HG02763 (cell line): ENCODE results near the gene DECR2.
A peak's percentile ranks its signal among the peaks of the same experiment; 100 is the strongest.
"Not testable (repeated sequence)": the region's sequence is repeated elsewhere in the genome, so short reads cannot be mapped to it uniquely, and the experiment has no call there.

ENCODE experiments used
- ATAC-seq: cut with Tn5 transposase; IDR thresholded peaks from one replicate; pipeline ENCODE4 v1.9.1; 2021; ENCODE audit warnings: mild to moderate bottlenecking, moderate library complexity; ENCODE audit not compliant: unreplicated experiment

The DECR2 gene

DNA sequence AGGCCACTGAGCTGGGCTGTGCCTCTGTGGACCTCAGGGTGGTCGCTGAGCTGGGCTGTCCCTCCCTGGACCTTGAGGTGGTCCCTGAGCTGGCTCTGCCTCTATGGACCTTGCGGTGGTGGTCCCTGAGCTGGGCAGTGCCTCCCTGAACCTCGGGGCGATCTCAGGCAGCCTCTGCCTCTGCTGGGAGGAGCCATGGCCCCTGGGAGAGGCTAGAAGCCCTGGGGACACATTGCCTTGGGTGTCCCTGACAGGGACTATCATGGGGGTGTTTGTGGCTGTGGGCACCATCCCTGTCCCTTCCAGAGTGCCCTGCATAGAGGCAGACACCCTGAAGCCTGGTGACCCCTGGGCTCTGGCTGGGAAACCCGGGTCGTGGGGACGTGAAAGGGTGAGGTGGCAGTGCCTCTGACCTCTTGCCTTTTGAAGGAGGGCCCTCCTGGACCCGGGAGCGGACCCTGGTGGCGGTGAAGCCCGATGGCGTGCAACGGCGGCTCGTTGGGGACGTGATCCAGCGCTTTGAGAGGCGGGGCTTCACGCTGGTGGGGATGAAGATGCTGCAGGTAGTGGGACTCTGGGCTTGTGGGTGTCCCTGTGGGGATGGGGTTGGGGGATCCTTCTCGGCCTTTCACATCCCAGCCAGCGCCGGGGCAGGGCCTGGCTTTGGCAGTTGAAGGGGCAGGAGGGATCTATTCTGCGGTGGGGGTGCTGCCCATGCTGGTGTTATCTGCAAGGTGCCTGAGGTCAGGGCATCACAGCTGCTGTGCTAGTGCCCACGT is 2.9 kb upstream of the DECR2 start:
- no peak for ATAC-seq

GRCh38 chr16:399340-400019 is 2.2 kb upstream of the DECR2 start:
- ATAC-seq = no peak

- ATAC-seq = no peak
These were observed 1.6 kb upstream of the DECR2 start for GRCh38 chr16:400061-400591.

DNA sequence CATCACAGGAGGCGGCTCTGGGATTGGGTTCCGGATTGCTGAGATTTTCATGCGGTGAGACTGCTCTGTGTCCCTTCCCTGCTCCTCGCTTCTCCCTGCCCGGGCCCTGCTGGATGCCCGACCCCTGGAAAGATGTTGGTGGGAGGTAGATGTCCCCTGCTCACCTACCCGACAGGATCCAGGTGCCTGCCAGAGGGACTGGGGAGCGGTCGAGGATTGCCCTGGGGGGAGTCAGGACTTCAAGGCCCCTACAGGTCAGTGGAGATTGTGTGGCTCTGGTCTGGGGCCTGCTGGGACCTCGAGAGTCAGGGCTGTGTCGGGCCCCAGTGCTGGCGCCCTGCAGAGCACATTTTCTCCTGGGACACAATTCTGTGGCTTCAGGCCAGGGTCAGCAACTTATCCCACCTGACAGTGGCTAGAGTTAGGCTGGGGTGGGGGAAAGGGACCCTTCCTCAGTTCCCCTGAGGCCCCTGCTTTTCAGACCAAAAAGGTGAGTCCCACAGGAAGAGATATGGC is 3.3 kb downstream of the DECR2 start:
- no peak for ATAC-seq

GRCh38 chr16:405548-406506 is 4.1 kb downstream of the DECR2 start:
- ATAC-seq = no peak

DNA sequence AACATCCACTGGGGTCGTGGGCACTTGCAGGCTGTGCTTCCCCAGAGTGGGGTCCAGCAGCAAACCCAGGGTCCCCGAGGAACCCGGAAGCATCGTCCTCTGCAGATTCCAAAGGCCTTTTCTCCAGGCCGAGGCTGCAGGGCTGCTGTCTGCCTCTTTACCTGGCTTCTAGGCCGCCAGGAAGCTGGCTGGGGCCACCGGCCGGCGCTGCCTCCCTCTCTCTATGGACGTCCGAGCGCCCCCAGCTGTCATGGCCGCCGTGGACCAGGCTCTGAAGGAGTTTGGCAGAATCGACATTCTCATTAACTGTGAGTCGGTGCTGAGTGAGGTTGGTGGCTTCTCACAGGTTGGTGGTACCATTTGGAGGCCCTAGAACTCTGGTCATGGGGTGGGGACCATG is 5.6 kb downstream of the DECR2 start:
- no peak for ATAC-seq

DNA sequence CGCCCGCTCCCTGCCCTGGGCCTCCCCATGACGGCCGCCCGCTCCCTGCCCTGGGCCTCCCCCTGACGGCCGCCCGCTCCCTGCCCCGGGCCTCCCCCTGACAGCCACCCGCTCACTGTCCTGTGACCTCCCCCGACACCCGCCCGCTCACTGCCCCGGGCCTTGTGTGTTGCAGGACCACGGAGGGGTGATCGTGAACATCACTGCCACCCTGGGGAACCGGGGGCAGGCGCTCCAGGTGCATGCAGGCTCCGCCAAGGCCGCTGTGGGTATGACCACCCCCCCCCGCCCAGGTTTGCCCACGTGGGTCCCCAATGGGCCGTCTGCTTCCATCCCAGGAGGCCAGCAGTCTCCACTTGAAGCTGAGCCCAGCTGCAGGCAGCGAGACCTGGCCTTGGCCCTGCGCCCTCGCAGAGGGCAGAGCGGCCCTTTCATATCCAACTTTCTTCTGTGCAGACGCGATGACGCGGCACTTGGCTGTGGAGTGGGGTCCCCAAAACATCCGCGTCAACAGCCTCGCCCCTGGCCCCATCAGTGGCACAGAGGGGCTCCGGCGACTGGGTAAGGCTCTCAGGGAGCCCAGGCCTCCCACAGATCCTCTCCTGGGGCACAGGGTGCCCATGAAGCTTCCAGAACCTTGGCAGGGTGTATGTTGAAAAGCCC is 9.0 kb downstream of the DECR2 start:
- no peak for ATAC-seq

DNA sequence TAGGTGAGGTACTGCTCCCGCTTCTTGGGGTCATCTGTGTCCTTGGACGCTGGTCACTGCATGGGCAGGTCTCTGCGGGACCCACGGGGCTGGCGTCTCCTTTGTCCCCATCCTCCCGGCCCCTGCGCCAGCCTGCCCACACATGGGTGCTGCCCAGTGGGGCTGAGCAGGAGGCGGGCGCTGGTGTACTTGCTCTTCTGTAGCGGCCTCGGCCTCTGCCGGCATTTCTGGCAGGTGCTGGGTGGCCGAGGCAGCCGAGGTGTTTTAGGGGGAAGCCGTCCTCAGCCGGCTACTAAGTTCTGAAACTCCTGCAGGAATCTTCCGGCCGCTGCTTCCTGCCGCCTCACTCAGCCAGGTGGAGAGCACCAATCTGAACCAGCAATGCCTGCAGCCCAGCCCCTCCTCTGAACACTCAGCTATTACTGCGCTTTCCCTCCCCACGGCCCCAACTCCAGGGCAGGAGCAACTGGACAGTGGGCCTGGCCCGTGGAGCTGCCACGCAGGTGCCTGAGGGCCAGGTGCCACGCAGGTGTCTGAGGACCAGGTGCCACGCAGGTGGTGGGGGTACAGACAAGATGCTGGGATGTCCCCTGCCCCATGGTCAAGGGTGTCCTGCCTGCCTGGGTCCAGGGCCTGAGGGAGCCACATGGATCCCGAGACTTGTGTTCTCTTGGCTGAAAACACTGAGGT is 10.0 kb downstream of the DECR2 start:
- no peak for ATAC-seq

- no peak for ATAC-seq
These were observed 12.9 kb downstream of the DECR2 start for GRCh38 chr16:414395-415169.

- not testable (repeated sequence) for ATAC-seq
These were observed 13.4 kb downstream of the DECR2 start for GRCh38 chr16:415170-415498.

- not testable (repeated sequence) for ATAC-seq
These were observed 20.5 kb downstream of the DECR2 start for GRCh38 chr16:422179-422578.

DNA sequence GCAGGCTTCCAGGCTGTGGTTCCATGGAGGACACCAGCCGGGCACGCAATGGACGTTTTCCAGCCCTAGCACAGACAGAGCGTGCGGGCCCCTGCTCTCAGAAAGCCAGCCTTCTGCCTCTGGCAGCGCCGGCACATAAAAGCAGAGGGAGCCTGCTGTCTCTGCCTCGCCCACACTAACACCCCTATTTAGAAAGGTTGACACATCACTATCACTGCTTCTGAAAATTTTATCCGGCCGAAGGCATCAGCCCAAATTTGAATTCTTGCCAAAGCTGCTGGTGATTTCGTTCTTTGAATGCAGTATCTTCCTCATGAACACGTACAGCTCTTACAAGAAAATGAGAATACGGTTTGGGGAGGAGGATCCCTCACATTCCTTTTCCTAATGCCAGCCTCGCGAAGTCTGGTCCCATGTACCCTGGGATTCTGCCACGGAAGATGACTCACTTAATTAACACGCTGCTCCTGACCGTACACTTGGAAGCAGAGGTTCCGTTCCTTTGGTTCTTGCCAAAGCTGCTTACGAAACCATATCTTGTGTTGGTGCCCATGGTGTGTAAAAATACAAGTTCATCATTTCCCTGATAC is 22.4 kb downstream of the DECR2 start:
- ATAC-seq = no peak

DNA sequence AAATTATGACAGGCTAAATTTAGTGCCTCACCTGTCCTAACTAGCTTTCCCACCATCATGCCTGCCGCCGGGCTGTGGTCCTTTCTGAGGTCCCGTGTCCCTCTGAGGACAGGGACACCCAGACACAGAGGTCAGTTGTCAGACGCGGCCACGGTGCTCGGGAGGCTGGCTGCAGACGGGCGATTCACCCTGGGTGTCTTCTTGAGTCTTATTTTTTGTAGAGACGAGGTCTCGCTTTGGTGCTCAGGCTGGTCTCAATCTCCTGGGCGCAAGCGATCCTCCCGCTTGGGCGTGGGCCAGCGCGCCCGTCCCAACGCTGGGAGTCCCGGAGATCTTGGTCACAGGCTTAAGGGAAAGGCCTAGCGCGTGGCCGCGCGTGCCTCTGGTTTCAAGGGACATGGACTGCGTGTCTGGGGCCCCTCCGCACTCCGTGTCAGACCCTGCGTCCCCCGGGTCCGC is 23.0 kb downstream of the DECR2 start:
- no peak for ATAC-seq

DNA sequence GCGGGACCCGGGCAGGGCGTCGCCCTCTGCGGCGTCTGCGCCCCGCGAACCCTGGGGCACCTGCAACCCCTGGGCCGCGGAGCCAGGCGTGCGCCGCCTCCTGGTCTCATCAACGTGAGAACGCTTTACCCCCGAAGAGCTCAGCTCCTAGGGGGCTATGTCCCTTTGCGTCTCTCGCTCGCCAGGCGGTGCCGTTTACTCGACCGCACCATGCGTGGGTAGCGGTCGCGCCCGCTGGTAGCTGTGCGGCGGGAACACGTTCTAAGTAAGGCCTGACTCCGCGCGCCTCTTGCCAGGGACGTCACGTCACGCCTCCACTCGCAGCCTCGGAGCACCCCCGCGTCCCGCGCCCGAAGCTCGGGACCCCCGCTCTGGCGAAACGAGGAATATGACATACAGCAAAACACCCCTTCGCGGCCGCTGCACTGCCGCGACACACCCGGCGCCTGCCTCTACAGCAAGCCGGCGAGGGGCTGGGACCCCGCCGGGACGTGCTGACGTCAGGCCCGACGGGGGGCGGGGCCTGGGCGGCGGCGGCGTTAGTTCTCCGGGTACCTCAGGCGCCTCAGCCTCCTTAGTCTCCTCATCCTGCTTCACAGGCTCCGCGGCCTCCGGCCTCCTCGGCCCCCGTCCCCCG is 23.5 kb downstream of the DECR2 start, which contains the start of gene RAB11FIP3:
RAB11FIP3 (plus strand) TSS at position 568 of the 637 bp plus-strand sequence. CDS start 358 bp downstream, outside the sequence.
- ATAC-seq = peak; percentile 74

DNA sequence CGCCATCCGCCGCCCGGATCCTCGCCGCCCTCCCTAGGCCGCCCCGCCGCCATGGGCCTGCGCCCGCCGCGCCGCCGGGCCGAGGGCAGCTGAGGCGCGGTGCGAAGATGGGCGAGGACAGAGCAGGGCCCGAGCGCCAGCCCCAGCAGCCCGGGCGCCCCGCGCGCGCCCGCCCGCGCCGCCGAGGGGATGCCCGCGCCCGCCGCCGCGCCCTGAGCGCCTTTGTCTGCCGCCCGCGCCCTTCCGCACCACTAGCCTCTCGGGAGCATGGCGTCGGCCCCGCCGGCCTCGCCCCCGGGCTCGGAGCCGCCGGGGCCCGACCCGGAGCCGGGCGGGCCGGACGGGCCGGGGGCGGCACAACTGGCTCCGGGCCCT is 24.0 kb downstream of the DECR2 start:
- ATAC-seq = peak; percentile 30

- ATAC-seq = no peak
These were observed 24.6 kb downstream of the DECR2 start for GRCh38 chr16:426115-426905.

DNA sequence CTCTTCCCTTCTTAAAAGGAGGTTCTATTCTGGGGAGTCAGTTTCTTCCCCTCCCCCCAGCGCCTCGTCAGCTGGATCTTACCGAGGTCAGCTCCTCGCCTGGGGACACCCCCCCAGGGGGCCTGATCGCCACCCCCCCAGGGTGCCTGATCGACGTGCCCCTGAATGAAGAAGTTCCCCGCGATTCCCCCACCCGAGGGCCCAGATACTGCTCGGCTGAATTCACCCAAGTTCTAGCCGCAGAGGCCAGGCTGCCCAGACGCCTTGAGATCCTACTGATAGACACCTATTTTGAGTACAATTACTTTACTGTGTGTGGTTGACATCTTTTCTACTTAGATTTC is 25.2 kb downstream of the DECR2 start:
- no peak for ATAC-seq
